ENCODE data around the gene IMMP2L.

IMMP2L gene

GRCh38 chr7:110809832-110810231 is 752.5 kb downstream of the IMMP2L start:
- no peaks in the 10 kb centered on the region for H3F3A ChIP-seq (ENCODE audit: low read depth)
- peaks cover 7% of the 10 kb centered on the region for H3K4me1 ChIP-seq (ENCODE audit: insufficient read depth, low read length, poor library complexity, severe bottlenecking)
- no peak overlapping the region for H3K4me2 ChIP-seq (ENCODE audit: low read depth, low read length, poor library complexity, severe bottlenecking)
- no peaks in the 10 kb centered on the region for H3K36me3 ChIP-seq (ENCODE audit: insufficient read depth, low read length)
- no peak overlapping the region for H3K9ac ChIP-seq (ENCODE audit: low read depth, low read length, poor library complexity, severe bottlenecking)
- H3K27me3 ChIP-seq (ENCODE audit: insufficient read depth, low read length, poor library complexity, severe bottlenecking) = no peaks in the 10 kb centered on the region
- no peaks in the 10 kb centered on the region for H3K79me2 ChIP-seq (ENCODE audit: insufficient read depth, low read length)
- H3K9me3 ChIP-seq (ENCODE audit: insufficient read depth, low read depth, low read length) = no peaks in the 10 kb centered on the region
- no peaks in the 10 kb centered on the region for H3K9me2 ChIP-seq (replicated peaks; ENCODE audit: low read depth, low read length)
- no peak overlapping the region for H2AFZ ChIP-seq (ENCODE audit: low read length)
- no peak overlapping the region for H3K4me3 ChIP-seq (ENCODE audit: low read length, poor library complexity, severe bottlenecking)
- no peaks in the 10 kb centered on the region for H4K20me1 ChIP-seq (ENCODE audit: insufficient read depth, low read length, poor library complexity, severe bottlenecking)
- no peak for TF ChIP-seq EZH2phosphoT487 (IDR thresholded peaks at IDR 0.05; ENCODE audit: borderline replicate concordance)
- TF ChIP-seq CTCF (conservative IDR thresholded peaks at IDR 0.05; ENCODE audit: low read length) = no peak

- Histone ChIP-seq H3K27me3 (ENCODE audit: insufficient read depth, low read length, poor library complexity, severe bottlenecking) (no peaks in the 10 kb centered on the region), H3K79me2 (ENCODE audit: insufficient read depth, low read length) (no peaks in the 10 kb centered on the region), H4K20me1 (ENCODE audit: insufficient read depth, low read length, poor library complexity, severe bottlenecking) (no peaks in the 10 kb centered on the region), H3K4me2 (ENCODE audit: low read depth, low read length, poor library complexity, severe bottlenecking) (no peak overlapping the region), H3K4me3 (ENCODE audit: low read length, poor library complexity, severe bottlenecking) (no peak overlapping the region), H3F3A (ENCODE audit: low read depth) (no peaks in the 10 kb centered on the region), H2AFZ (ENCODE audit: low read length) (no peak overlapping the region), H3K9me2 (replicated peaks; ENCODE audit: low read depth, low read length) (no peaks in the 10 kb centered on the region), H3K9me3 (ENCODE audit: insufficient read depth, low read depth, low read length) (no peaks in the 10 kb centered on the region), H3K36me3 (ENCODE audit: insufficient read depth, low read length) (no peaks in the 10 kb centered on the region), H3K9ac (ENCODE audit: low read depth, low read length, poor library complexity, severe bottlenecking) (no peak overlapping the region), H3K4me1 (ENCODE audit: insufficient read depth, low read length, poor library complexity, severe bottlenecking) (no peaks in the 10 kb centered on the region)
- TF ChIP-seq CTCF (conservative IDR thresholded peaks at IDR 0.05; ENCODE audit: low read length) (no peak), EZH2phosphoT487 (IDR thresholded peaks at IDR 0.05; ENCODE audit: borderline replicate concordance) (no peak)
These were observed 753.9 kb downstream of the IMMP2L start for GRCh38 chr7:110808361-110808760.

GRCh38 chr7:110804501-110804900 is 757.8 kb downstream of the IMMP2L start:
- Histone ChIP-seq H3K36me3 (ENCODE audit: insufficient read depth, low read length) (no peaks in the 10 kb centered on the region), H3K9ac (ENCODE audit: low read depth, low read length, poor library complexity, severe bottlenecking) (no peak overlapping the region), H3K27me3 (ENCODE audit: insufficient read depth, low read length, poor library complexity, severe bottlenecking) (no peaks in the 10 kb centered on the region), H3K4me2 (ENCODE audit: low read depth, low read length, poor library complexity, severe bottlenecking) (no peak overlapping the region), H2AFZ (ENCODE audit: low read length) (no peak overlapping the region), H3K4me3 (ENCODE audit: low read length, poor library complexity, severe bottlenecking) (no peak overlapping the region), H3K9me2 (replicated peaks; ENCODE audit: low read depth, low read length) (no peaks in the 10 kb centered on the region), H3K4me1 (ENCODE audit: insufficient read depth, low read length, poor library complexity, severe bottlenecking) (no peaks in the 10 kb centered on the region), H4K20me1 (ENCODE audit: insufficient read depth, low read length, poor library complexity, severe bottlenecking) (no peaks in the 10 kb centered on the region), H3K9me3 (ENCODE audit: insufficient read depth, low read depth, low read length) (no peaks in the 10 kb centered on the region), H3K79me2 (ENCODE audit: insufficient read depth, low read length) (no peaks in the 10 kb centered on the region), H3F3A (ENCODE audit: low read depth) (no peaks in the 10 kb centered on the region)
- no peak for TF ChIP-seq EZH2phosphoT487 (IDR thresholded peaks at IDR 0.05; ENCODE audit: borderline replicate concordance)
- no peak for TF ChIP-seq CTCF (conservative IDR thresholded peaks at IDR 0.05; ENCODE audit: low read length)

All from Loucy (cell line).